Transverse colon (tissue), 4 donors: ENCODE measurements around the gene UNC5C. TPM values are rescaled to one million over a fixed set of nuclear protein-coding genes. Genes with fewer than 3 reads are reported as not detected.

Source experiments
- DNase-seq: peaks from one replicate; pipeline ENCODE4 v3.0.0-alpha.2; 2019
- H3K27ac ChIP-seq, 4 donors: fragments of 200-600 bp; sonication (generic); 2 replicates each; pipeline ENCODE4 v1.5.1; 2016 to 2018; ENCODE audit warnings: inconsistent platforms in 4 of 4
- H3K27me3 ChIP-seq: fragments of 200-600 bp; sonication (generic); 2 replicates; pipeline ENCODE4 v1.5.1; 2017; ENCODE audit warnings: inconsistent platforms
- H3K36me3 ChIP-seq, 4 donors: fragments of 200-600 bp; sonication (generic); 2 replicates each; pipeline ENCODE4 v1.5.1; 2017 to 2019; ENCODE audit warnings: inconsistent platforms in 4 of 4
- H3K4me1 ChIP-seq, 4 donors: fragments of 200-600 bp; sonication (generic); 2 replicates each; pipeline ENCODE4 v1.5.1; 2017 to 2020; ENCODE audit warnings: inconsistent platforms in 4 of 4
- H3K4me3 ChIP-seq, 4 donors: fragments of 200-600 bp; sonication (generic); 1 replicate in 1 of 4; 2 replicates in 3 of 4; pipeline versions ENCODE4 v1.5.1 to v1.6.1; 2017 to 2019; ENCODE audit warnings: inconsistent platforms in 4 of 4
- H3K9me3 ChIP-seq, 2 donors: fragments of 200-600 bp; sonication (generic); 2 replicates each; pipeline ENCODE4 v1.5.1; 2017 to 2019; ENCODE audit warnings: inconsistent platforms in 2 of 2
- CTCF ChIP-seq, 5 experiments: fragments of 200-600 bp in 3 of 5; fragments of 450-650 bp in 2 of 5; sonication (generic) in 3 of 5; IDR thresholded peaks; 1 replicate in 2 of 5; 2 replicates in 3 of 5; pipeline ENCODE4 v1.5.1; 2016 to 2017; ENCODE audit warnings: antibody characterized with exemption in 5 of 5, inconsistent platforms in 3 of 5, mild to moderate bottlenecking in 2 of 5, moderate library complexity in 1 of 5
- EP300 ChIP-seq: sonication (generic); formaldehyde crosslinking; IDR thresholded peaks from one replicate; pipeline ENCODE4 v1.6.1; 2017; ENCODE audit warnings: antibody characterized with exemption, low read depth
- POLR2A ChIP-seq: fragments of 450-650 bp; IDR thresholded peaks from one replicate; pipeline ENCODE4 v1.6.1; 2016; ENCODE audit warnings: antibody characterized with exemption, mild to moderate bottlenecking, moderate library complexity
- POLR2AphosphoS5 ChIP-seq, 3 donors: sonication (generic); formaldehyde crosslinking; IDR thresholded peaks; one replicate each; pipeline ENCODE4 v1.6.1; 2016; ENCODE audit warnings: antibody characterized with exemption in 3 of 3
- WGBS, 2 donors: methylation state at CpG; one replicate each; pipeline ENCODE4 v1.1.5; 2018; ENCODE audit warnings: low coverage in 1 of 2; 5-methylcytosine and 5-hydroxymethylcytosine counted together
- in situ Hi-C, 4 donors: fragments of 200-750 bp; cut with MboI; loops; one replicate each; pipeline versions ENCODE4 v1.15.0 to v1.15.1; 2017; ENCODE audit warnings: low sequenced_read_pairs in 3 of 4, low pct_ligation_motif_present in 1 of 4, low pct_unique_long_range_greater_than_20kb in 1 of 4
- intact Hi-C: fragments of 100-400 bp; cut with DNase I; formaldehyde crosslinking; loops from one replicate; pipeline ENCODE4 v1.15.1; 2023; ENCODE audit warnings: low total_unique reads
- total RNA-seq, 4 donors: library from RNA; depleted of rRNA; stranded (reverse); fragments of >200 nt; gene quantifications; one replicate each; pipeline ENCODE4 v1.1.0, GENCODE V29; 2016

Gene UNC5C
- total RNA-seq, 4 donors from 2014 or later, result 4.5 to 6.8 (median 4.8) TPM

- TF ChIP-seq POLR2A, result no peak
- TF ChIP-seq EP300, result no peak
- TF ChIP-seq POLR2AphosphoS5 (IDR thresholded peaks at IDR 0.05), result no peak
- TF ChIP-seq CTCF (IDR thresholded peaks at IDR 0.05), result no peak
- no peaks in the 10 kb centered on the region for H3K9me3 ChIP-seq
- peaks cover 45% of the 10 kb centered on the region for H3K27me3 ChIP-seq
- no peak for DNase-seq
- 40 to 51% methylated on average over 6 of the region's 6 CpGs for WGBS, 2 donors
- H3K36me3 ChIP-seq, result no peaks in the 10 kb centered on the region
- peaks cover 0 to 6% (median 2%) of the 10 kb centered on the region in 4 donors for H3K4me1 ChIP-seq
- in situ Hi-C loops, result no loop called here
- peak overlapping the region; percentile 74 to 85 (median 79) for H3K27ac ChIP-seq
- intact Hi-C loops, result loop anchor here (1.0 kb wide), 1 partner anchor 19 kb away; no protein-coding TSS in a partner anchor
- peak overlapping the region in 3 of 4 donors; percentile 41 to 58 (median 47) for H3K4me3 ChIP-seq
Measured at GRCh38 chr4:95550115-95550987, 1.6 kb upstream of the UNC5C start.

GRCh38 chr4:95549246-95550114 lies 707 bp upstream of the UNC5C start:
- H3K36me3 ChIP-seq, result no peaks in the 10 kb centered on the region
- TF ChIP-seq CTCF (IDR thresholded peaks at IDR 0.05) (no peak), POLR2A (no peak), EP300 (no peak), POLR2AphosphoS5 (IDR thresholded peaks at IDR 0.05) (no peak)
- no peaks in the 10 kb centered on the region for H3K9me3 ChIP-seq
- H3K27ac ChIP-seq, result peak overlapping the region; percentile 74 to 85 (median 79)
- in situ Hi-C loops, result no loop called here
- DNase-seq, result peak; percentile 25
- H3K4me3 ChIP-seq, result peak overlapping the region; percentile 31 to 58 (median 44)
- H3K4me1 ChIP-seq, result peaks cover 0 to 6% (median 2%) of the 10 kb centered on the region in 4 donors
- WGBS, 2 donors, result 8 to 17% methylated on average over 5 to 62 of the region's 64 CpGs
- H3K27me3 ChIP-seq, result peaks cover 45% of the 10 kb centered on the region
- intact Hi-C loops, result loop anchor here (1.0 kb wide), 1 partner anchor 20 kb away; no protein-coding TSS in a partner anchor

GRCh38 chr4:95547715-95548471 lies 880 bp downstream of the UNC5C start:
- TF ChIP-seq POLR2A (no peak), POLR2AphosphoS5 (IDR thresholded peaks at IDR 0.05) (no peak), CTCF (IDR thresholded peaks at IDR 0.05) (no peak), EP300 (no peak)
- Histone ChIP-seq H3K27me3 (peaks cover 45% of the 10 kb centered on the region), H3K4me1 (peaks cover 0 to 6% (median 2%) of the 10 kb centered on the region in 4 donors), H3K4me3 (peak overlapping the region; percentile 9 to 58 (median 44)), H3K27ac (peak overlapping the region; percentile 74 to 85 (median 79)), H3K9me3 (no peaks in the 10 kb centered on the region), H3K36me3 (no peaks in the 10 kb centered on the region)
- 8% methylated on average over 41 of the region's 41 CpGs; no CpG with 5 or more reads in 1 of the 2 donors for WGBS, 2 donors
- in situ Hi-C loops (no loop called here), intact Hi-C loops (no loop called here)
- DNase-seq, result peak; percentile 13
